HT-29 (cell line): ENCODE results near the gene GMPR2. TPM values are rescaled to one million over a fixed set of nuclear protein-coding genes. Genes with fewer than 3 reads are reported as not detected.

Source experiments
- DNase-seq: peaks from one replicate; pipeline ENCODE4 v3.0.0-alpha.2; 2015; ENCODE audit warnings: low spot score
- total RNA-seq: library from RNA; depleted of rRNA; stranded (reverse); fragments of >200 nt; shearing (Covaris generic); gene quantifications from 2 replicates; pipeline ENCODE4 v1.2.3, GENCODE V29; 2014

The GMPR2 gene
- total RNA-seq, 1 experiment from 2014 or later, result 40.6 TPM

DNA sequence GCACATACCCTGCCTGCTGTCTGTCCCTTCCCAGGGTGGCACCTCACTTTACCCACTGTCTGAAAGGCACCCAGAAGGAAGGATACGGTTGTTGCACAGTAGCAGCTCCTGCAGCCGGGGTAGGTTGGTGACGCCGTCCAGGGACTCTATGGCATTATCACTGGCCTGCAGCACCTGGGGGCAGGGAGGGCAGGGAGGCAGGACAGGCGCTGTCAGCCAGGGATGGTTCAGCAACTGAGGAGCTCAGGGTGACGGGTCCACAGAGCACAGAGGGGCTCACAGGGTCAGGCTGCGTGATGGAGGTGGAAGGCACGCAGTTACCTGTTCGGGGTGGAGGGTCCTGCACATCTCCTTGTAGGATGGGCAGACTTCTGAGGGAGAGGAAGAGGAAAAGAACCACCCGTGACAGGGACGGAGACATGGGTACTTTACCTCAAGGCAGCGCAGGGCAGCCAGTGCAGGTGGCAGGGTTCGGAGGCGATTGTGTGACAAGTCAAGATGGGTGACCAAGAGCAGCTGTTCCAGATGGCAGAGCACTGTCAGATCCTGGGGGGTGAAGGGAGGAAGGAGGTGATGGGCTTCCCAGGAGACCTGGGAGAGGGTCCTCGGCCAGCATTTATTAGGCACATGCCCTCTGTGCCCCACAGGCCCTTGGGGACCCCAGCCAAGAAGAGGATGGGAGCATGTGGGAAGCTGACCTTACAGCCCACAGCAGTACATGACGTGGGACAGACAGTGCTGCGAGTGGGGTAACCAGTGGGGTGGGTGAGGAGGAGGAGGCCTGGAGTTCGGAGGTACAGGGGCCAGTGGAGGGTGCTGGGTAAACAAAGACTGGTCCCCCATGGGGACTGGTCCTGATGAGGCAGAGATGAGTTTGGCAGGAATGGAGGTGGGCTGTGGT lies 33.9 kb downstream of the GMPR2 start:
- no peak for DNase-seq

DNA sequence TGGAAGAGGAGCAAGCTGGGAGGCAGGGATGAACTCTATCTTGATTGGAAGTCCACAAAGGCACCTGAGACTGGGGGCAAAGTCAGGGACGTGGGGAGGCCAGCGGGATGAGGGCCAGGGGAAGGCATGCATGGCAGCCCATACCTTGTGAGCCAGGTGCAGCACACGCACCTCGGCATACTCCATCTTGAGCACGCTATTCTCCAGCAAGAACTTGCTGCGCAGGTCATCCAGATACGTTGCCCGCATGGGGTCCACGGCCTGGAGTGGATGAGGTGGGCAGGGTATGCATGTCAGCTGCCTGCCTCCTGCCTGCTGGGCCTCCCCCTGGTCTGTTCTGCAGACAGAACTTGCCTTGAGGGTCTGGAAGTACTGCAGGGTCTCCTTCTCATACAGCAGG lies 34.8 kb downstream of the GMPR2 start:
- no peak for DNase-seq

DNA sequence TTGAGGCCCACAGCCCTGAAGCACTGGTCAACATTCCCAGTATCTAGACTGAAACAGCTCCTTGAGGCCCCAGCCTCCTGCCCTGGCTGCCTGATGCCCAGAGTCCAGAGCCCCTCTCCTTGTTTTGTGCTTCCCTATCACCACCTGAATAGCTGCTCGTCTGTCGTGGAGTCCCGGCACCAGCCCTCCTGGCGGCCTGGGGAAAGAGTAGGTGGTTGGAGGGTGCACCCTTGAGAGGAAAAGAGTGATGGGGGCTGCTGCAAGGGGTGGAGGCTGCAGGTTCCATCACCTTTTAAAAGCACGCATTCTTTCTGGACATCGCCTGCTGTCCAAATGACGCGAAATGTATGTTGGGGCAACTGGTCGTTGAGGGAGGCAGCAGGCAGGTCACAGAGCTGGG lies 35.5 kb downstream of the GMPR2 start:
- no peak for DNase-seq

DNA sequence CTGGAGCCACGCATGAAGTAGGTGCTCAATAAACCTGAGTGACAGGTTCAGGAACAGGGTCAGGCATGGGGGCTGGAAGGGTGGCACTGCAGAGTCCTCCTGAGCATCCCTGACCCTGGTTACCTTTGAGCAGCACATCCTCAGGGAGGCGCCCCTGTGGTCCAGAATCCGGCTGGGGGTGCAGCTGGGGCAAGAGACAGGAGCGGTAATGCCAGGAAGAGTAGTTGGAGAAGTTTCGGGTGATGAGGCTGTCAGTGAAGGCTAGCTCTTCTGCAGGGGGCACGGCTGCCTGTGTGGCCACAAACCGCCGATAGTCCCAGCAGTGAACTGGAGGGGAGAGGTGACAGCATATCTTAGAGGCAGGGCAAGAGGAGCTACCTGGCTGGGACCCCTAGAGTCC lies 36.6 kb downstream of the GMPR2 start:
- DNase-seq, result no peak

DNA sequence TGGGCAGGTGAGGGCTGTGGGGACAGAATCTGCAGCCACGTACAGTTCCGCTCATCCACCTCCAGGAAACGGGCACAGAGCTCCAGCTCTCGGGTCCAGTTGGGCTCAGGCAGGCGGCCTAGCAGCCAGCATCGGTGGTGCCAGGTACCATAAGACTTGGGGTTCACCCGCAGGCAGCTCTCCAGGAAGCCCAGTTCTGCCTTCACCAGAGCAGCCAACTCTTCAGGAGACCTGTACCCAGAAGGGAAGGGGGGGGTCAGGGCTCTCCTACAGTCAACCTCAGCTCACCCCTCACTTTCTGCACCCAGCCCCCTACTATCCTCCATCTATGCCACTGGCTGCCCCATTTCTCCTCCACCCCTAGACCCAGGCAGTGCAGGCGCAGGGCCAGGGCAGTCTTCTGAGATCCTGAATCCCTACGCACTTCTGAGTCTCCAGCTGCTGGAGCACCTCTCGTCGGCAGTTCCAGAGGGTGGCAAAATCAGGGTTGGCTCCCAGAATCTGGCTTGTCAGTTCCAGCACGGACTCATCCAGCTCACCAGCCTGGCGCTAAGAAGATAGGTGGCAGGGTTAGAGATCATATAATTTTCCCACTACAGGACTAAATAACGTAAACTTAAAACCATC lies 37.3 kb downstream of the GMPR2 start:
- DNase-seq, result no peak

DNA sequence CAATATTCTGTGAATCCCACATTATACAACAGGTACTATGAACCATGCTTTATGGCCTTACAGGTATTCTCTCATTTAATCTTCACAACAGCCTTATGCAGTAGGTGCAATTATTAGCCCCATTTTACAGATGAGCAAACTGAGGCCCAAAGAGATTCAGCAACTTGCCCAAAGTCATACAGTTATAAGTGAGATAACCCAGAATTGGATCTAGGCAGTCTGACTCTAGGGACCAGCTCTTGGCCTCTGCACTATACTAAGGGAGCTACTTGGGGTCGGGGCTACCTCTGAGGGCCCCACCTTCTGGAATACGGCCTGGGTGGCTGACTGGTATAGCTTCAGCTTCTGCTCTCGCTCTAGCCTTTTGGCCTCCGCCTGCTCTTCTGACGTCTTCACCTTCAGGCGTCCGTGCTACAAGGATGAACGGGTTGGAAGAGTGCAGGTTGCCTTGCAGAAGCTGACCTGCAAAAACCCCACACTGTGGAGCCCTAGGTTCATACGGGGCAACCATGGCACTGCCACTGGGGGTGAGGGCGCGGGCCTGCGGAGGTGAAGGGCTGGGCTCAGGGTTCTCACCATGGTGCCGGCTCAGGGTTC lies 37.9 kb downstream of the GMPR2 start:
- no peak for DNase-seq

DNA sequence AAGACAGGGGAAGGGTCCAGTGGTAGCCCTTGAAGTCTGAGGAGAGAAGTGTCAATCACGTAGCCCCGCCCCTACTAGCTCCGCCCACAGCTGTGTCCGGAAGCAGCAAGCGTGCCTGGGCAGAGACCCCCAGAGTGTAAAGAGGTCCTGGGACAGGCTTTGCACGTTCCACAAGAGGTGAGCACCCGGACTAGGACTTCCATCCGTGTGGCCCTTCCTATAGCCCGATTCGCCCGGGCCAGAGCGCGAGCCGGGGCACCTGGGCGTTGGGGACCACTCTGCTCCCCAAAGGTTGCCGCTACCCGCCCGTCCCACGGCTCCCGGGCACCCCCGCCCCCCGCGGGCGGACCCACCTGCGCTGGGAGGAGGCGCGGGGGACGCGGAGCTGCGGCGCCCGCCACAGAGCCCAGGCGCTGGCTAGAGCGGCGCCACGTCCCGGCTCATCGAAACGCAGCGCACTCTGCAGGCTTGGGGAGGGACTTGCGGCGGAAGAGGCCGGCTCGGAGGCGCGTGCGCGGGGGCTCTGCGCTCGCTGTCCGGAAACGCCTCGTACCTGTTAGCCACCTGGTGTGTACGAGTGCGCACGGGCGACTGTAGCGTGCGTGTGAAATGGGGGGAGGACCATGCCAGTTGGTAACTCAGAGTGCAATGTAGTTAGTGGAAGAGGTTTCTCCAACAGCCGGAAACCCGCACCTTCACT lies 38.6 kb downstream of the GMPR2 start, which contains the start of gene RABGGTA:
TSS of gene RABGGTA (minus strand) at position 464 of the 700 bp plus-strand sequence. CDS start 482 bp downstream, outside the sequence.
- DNase-seq, result peak; percentile 82

DNA sequence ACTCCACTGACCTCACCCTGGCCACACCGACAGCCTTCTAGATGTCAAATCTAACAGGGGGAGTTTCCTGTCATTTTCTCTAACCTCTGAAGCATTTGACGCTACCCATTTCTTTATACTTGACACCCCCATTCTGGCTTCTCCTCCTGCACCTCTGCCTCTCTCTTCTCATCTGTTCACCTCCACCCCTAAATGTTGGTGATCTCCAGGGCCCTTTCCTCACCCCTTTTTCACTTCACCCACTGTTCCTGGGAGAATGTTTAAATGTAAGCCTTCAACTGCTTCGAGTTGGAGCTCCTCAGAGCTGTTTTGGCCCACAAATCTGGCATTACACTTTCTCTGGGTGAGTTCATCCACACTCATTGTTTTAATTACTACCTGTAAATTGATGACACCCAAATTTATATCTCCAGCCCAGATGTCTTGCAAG lies 39.1 kb downstream of the GMPR2 start:
- no peak for DNase-seq

DNA sequence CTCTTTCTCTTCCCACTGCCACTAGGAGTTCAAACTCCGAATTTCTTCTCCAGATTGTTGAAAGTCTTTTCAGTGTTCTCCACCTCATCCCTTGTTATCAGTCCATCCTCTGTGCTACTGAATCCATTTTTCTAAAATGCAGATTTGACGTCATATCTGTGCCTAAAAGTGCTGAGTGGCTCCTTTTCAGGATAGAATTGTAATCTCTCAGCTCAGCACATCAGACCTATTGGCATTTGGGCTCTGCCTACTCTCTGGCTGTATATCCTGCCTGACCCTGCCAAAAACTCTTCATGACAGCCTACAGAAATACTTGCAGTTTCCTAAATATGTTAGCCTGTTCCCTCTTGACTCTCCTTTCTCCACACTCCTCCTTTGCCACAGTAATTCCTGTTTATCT lies 39.7 kb downstream of the GMPR2 start:
- DNase-seq, result no peak

DNA sequence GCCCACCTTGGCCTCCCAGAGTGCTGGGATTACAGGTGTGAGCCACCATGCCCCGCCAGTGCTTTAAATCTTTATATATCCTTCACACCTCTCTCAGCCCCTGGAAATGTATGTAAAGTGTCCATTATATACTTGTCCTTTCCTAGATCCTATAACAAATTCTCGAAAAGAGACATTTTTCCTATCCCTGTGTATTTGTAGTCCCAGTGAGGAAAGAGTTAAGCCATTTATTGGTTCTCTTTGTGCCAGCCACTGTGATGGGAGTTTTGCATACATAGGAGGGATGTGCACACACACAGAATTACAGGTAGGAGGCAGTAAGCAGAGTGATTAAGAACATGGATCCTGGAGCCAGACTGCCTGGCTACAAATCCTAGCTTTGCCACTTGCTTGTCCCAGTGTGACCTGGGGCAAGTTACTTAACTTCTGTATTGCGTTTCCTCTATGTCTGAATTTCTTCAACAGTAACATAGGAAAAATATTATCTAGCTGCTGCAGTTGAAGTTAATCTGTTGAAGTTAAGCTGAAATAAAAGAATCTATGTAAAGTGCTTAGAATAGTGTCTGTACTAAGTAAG lies 40.8 kb downstream of the GMPR2 start:
- DNase-seq, result no peak

DNA sequence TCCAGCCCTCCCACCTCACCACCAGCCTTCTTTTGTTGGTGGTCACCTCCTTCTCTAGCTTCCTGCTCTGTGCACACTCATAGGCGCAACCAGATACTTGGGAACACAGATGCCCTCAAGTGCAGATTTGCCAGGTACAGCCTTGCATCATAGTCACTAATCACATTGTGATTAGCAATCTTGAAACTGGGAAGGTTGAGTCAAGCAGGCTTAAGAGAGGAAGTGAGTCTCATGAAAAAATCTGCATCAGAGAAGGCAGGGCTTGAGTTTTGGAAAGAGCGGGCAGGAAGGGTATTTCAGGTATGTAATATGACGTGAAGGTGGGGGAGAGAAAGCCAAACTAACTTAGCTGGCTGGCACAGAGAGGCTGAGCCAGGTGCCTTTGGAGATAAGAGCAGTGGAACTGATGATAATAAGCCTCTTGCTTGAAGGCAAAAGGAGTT lies 41.4 kb downstream of the GMPR2 start:
- DNase-seq, result no peak

DNA sequence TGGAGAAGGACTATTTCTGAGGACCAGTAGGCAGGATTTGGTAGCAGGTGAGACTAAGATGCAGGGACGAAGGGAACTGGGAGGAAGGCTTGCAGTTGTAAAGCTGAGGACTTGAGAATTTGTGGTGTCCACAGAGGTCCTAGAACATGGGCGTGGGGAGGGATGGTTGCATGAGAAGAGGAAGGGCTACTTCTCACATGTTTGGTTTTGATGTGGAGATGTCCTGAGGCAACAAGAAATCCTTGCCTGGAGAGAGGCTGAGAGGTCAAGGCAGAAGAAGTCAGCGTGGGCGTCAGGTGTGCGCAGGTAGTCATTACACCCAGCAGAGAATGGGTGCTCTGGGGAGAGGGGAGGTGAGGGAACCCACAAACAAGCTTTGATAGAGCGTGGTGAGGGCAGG lies 44.3 kb downstream of the GMPR2 start:
- DNase-seq, result no peak

DNA sequence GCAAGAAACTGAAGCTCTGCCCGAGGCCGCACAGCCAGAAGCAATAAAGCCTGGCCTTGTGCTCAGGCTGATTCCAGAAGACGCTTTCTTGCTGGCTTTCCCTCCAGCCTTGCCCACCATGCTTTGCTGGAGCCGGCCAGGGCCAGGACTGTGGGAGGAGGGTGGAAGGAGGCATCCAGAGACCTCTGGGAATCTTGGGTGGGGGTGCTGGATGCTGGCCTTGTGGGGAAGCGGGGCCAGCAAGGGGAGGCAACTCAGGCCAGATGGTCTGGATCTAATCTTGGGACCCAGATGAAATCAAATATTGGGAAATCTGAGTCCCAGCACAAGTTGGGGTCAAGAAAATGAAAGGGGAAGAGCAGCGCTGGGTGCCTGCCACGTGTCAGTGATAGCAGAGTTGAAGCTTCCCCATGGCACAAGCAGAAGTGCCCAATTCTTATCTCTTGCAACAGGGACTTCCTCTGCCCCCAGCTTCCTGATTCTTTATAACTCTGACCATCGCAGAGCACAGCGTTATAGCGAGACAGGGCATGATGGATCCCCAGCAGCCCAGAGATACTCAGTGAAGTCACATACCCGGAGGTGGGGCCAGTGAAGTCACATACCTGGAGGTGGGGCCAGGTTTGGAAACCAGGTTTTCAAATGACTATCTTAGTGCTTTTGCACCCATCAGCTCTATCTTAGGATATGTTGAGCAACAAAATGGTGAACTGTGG lies 45.0 kb downstream of the GMPR2 start:
- no peak for DNase-seq

DNA sequence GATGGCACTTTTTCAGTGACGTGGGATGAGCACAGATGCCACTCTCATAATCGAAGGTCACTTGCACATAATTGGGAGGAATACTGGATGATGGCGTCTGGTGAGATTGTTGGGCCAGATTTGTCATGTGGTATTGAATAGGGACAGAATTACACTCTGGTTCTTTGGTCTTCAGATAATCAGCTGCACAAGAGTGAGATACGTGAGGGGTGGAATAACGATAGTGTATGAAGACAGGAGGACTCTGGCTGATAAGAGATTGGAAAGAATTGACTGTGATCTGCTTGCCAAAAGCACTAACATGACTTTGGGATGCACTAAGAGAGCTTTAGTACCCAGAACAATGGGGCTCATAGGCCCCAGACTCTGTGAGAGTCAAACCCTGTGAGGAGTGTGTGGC lies 45.7 kb downstream of the GMPR2 start:
- no peak for DNase-seq

DNA sequence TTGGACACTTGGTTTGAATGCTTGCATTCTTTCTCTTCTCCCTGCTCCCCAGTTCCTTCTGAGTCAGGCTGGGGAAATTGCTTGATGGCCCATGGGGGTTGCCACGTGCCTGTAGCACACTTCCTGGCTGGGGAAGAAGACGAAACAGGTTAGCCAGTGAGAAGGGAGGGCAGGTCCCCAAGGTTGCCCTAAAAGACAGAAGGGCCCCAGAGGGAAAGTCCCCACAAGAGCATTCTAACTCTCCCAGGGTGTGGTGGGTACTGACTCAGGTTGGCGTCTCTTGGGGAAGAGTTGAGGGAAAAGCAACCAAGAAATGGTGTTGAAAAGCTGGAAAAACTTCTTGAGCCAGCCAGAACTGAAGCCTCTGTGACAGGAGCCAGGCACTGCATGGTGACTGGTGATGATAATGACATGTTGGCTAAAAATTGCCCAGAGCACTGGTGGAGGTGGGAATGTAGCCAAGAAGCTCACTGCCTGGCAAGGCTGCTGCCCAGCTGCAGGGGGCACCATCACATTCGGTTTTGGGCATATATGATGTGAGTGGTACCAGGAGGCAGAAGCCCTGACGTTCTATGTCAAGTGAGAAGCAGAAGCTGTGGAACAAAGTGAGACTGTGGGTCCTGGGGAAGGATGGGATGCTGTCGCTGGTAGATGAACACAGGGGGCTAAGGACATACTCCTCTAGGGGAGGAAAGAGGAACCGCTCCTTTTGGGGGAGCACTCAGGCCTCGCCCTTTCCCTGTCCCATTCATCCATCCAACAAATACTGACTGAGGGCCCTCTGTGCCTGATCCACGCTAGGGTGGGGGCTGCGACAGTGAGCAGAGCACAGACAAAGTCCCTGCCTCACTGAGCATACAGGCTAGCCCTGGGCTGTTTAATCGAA lies 46.8 kb downstream of the GMPR2 start:
- DNase-seq, result no peak

DNA sequence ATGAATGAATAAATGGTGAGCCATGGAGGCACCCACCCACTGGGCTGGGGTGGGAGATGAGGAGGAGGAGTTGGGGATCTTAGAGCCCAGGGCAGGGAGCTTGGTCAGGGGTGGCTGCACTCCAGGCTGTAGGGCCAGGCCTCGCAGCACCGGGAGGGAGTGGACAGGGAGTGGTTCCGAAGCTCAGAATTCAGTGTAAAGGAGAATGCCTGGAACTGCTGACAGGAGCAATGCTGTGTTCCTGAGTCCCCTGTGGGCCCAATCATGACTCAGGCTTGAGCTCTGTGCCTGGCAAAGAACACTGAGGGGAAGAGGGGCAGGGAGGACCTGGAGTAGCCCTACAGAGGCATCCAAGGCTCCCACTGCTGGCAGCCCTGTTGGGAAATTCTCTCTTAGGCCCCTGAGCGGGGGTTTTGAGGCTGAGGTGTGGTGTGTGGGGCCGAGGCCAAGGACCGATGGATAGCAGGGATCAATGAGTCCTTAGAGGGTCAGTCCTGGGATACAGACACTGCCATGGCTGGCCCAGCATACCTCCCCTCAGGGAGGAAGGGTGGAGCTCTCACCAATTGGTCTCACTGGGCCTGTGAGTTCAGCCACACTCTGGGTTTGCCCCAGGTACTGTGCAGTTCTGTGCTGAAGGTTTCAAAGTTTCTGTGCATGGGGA lies 48.2 kb downstream of the GMPR2 start:
- DNase-seq, result no peak

DNA sequence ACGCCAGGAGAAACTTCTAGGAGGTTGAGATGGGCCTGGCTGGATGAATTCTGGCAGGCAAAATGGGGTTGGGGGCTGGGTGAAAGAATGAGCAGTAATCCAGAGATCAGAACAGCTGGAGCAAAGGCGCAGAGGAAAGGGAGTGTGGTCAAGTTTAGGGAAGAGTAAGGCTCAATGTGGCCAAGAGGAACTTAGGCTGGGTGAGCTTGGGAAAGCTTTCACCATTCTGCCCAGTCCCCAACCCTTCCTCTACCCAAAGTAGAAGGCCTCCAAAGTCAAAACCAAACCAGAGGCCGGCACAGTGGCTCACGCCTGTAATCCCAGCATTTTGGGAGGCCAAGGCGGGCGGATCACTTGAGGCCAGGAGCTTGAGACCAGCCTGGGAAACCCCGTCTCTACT lies 48.9 kb downstream of the GMPR2 start:
- DNase-seq, result no peak

DNA sequence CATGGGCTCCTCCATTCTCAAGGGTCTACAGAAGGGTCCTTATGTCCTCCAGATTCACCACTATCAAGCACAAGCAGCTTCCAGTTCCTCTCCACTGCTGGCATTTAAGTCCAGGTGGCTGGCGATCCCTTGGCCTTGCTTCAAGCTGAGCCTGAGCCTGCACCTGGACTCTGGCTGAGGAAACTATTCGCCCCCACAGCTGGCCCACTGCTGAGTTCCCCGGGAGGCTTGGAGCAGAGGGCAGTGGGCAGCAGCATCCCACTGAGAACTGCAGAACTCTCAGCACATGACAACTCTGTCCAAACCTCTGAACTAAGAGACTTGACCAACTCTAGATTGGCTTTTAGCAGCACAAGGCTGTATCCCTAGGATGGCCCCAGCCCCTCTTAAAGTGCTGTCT lies 50.0 kb downstream of the GMPR2 start:
- no peak for DNase-seq

DNA sequence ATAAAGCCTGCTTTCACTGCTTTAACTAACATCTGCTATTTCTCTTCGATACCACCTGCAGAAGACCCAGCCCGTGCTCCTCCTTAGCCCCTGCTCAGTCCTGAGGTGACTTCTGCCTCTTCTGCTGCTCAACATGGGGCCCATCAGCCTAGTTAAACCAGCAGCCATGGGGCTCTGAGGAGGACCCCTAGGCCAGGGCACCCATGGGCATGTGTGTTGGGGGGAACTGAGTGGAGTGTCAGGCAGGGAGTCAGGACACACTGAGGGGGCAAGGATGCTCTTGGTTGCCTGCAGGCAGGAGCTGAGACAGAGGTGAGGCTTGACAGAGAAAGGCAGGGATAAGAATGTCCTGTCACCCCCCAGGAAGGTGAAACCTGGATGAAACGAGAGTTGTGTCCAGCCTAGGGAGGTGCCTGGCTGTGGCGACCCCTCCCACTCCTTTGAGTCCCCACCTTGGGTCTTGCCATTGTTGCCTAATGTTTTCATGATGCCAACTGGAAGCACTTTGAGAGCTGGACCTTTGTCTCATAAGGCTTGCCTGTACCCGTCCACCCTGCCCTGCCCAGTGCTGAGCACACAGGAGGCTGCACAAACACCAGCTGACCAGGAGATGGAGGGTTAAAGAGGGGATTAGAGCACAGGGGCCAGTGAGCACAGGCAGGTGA lies 51.2 kb downstream of the GMPR2 start:
- DNase-seq, result no peak
